Lung (tissue), 12 donors: Measurements from ENCODE around the gene AS3MT. TPM values are rescaled to one million over a fixed set of nuclear protein-coding genes. Genes with fewer than 3 reads are reported as not detected.
"Not testable (repeated sequence)": the region's sequence is repeated elsewhere in the genome, so short reads cannot be mapped to it uniquely, and the experiment has no call there.

Experiments
- ATAC-seq: fragments of 200-7000 bp; cut with Tn5 transposase; one replicate; pipeline ENCODE4 v1.9.1; 2020; ENCODE audit warnings: moderate number of reproducible peaks; ENCODE audit not compliant: insufficient read depth, low FRiP score
- DNase-seq, 3 donors: peaks; one replicate each; pipeline ENCODE4 v3.0.0-alpha.2; 2013 to 2017
- H3K27ac ChIP-seq, 2 donors: one replicate each; pipeline ENCODE4 v1.5.1; 2013; ENCODE audit warnings: mild to moderate bottlenecking in 2 of 2, moderate library complexity in 2 of 2, control low read depth in 1 of 2, inconsistent platforms in 1 of 2, low read depth in 1 of 2, low read length in 1 of 2
- H3K27me3 ChIP-seq, 3 donors: one replicate each; pipeline ENCODE4 v1.5.1; 2013; ENCODE audit warnings: low read length in 2 of 3; ENCODE audit not compliant: control insufficient read depth in 3 of 3, insufficient read depth in 3 of 3
- H3K36me3 ChIP-seq, 4 donors: one replicate each; pipeline ENCODE4 v1.5.1; 2013; ENCODE audit warnings: low read length in 4 of 4, mild to moderate bottlenecking in 1 of 4, moderate library complexity in 1 of 4; ENCODE audit not compliant: control insufficient read depth in 4 of 4, insufficient read depth in 4 of 4
- H3K4me1 ChIP-seq, 5 donors: one replicate each; pipeline ENCODE4 v1.5.1; 2013; ENCODE audit warnings: low read length in 5 of 5, mild to moderate bottlenecking in 2 of 5, moderate library complexity in 1 of 5; ENCODE audit not compliant: control insufficient read depth in 5 of 5, insufficient read depth in 5 of 5
- H3K4me3 ChIP-seq: one replicate; pipeline ENCODE4 v1.5.1; 2013; ENCODE audit warnings: mild to moderate bottlenecking, control low read depth, moderate library complexity
- H3K9ac ChIP-seq, 2 donors: one replicate each; pipeline ENCODE4 v1.5.1; 2013; ENCODE audit warnings: low read length in 2 of 2, control low read depth in 1 of 2; ENCODE audit not compliant: insufficient read depth in 1 of 2
- H3K9me3 ChIP-seq, 4 donors: one replicate each; pipeline ENCODE4 v1.5.1; 2013; ENCODE audit warnings: low read length in 3 of 4, mild to moderate bottlenecking in 1 of 4, moderate library complexity in 1 of 4; ENCODE audit not compliant: control insufficient read depth in 4 of 4, insufficient read depth in 3 of 4
- CTCF ChIP-seq: IDR thresholded peaks from 2 replicates; pipeline ENCODE4 v1.5.1; 2012; ENCODE audit warnings: mild to moderate bottlenecking; ENCODE audit errors: control extremely low read depth, extremely low read depth
- WGBS, 2 donors: extraction: QIAGEN DNeasy Blood & Tissue Kit; methylation state at CpG; one replicate each; pipeline ENCODE4 v1.1.7; 2013; 5-methylcytosine and 5-hydroxymethylcytosine counted together
- polyA plus RNA-seq, 2 donors: library from polyadenylated mRNA; stranded (reverse); fragments of 200-250 nt; gene quantifications; one replicate each; pipeline ENCODE4 v1.2.1, GENCODE V29; 2013
- total RNA-seq, 2 donors: library from RNA; depleted of rRNA in 1 of 2; stranded (reverse); fragments of >200 nt in 1 of 2; gene quantifications; one replicate each; pipeline ENCODE4 v1.2.1, GENCODE V29; 2014 to 2021
- donor health status: control.
- donor health status: control.
- donor health status: Bipolar disorder and iron deficiency.
- donor health status: healthy.
- donor health status: DM: yes; HTN: yes; CAD: no.

The AS3MT gene
- total and polyA plus RNA-seq, 4 donors: 0.86 to 5.8 (median 2.9) TPM

GRCh38 chr10:102927311-102928010 is 58.2 kb downstream of the AS3MT start:
- peaks cover 0 to 3% (median under 1%) of the 10 kb centered on the region in 4 donors for H3K36me3 ChIP-seq
- H3K4me1 ChIP-seq: peaks cover 0 to 11% (median 5%) of the 10 kb centered on the region in 5 donors
- H3K27me3 ChIP-seq: no peaks in the 10 kb centered on the region
- ATAC-seq: no peak
- DNase-seq: no peak
- no peak overlapping the region for H3K9ac ChIP-seq
- TF ChIP-seq CTCF: no peak
- H3K4me3 ChIP-seq: no peak overlapping the region
- 42 to 68% methylated on average over 12 of the region's 12 CpGs for WGBS, 2 donors
- no peak overlapping the region for H3K27ac ChIP-seq
- no peaks in the 10 kb centered on the region for H3K9me3 ChIP-seq

GRCh38 chr10:102928442-102928841 is 59.2 kb downstream of the AS3MT start:
- H3K36me3 ChIP-seq, DNase-seq, ATAC-seq, H3K27ac ChIP-seq, H3K9ac ChIP-seq, H3K4me3 ChIP-seq, H3K27me3 ChIP-seq, H3K9me3 ChIP-seq, H3K4me1 ChIP-seq: not testable (repeated sequence)
- WGBS, 2 donors: 95 to 97% methylated on average over 5 of the region's 5 CpGs

- Histone ChIP-seq H3K4me1 (no peaks in the 10 kb centered on the region), H3K9me3 (no peaks in the 10 kb centered on the region), H3K36me3 (peaks cover 0 to 3% (median under 1%) of the 10 kb centered on the region in 4 donors), H3K9ac (no peak overlapping the region), H3K27ac (no peak overlapping the region), H3K4me3 (no peak overlapping the region), H3K27me3 (no peaks in the 10 kb centered on the region)
- 92 to 96% methylated on average over 2 of the region's 2 CpGs for WGBS, 2 donors
- DNase-seq: no peak
- no peak for TF ChIP-seq CTCF
- no peak for ATAC-seq
Observed at GRCh38 chr10:102930720-102931119, 61.5 kb downstream of the AS3MT start.

- Histone ChIP-seq H3K27me3 (no peaks in the 10 kb centered on the region), H3K4me1 (no peaks in the 10 kb centered on the region), H3K9me3 (no peaks in the 10 kb centered on the region), H3K27ac (no peak overlapping the region), H3K4me3 (no peak overlapping the region), H3K36me3 (peaks cover 0 to 3% (median under 1%) of the 10 kb centered on the region in 4 donors), H3K9ac (no peak overlapping the region)
- ATAC-seq: no peak
- 81 to 85% methylated on average over 5 of the region's 5 CpGs for WGBS, 2 donors
- DNase-seq: no peak
- TF ChIP-seq CTCF: no peak
Observed at GRCh38 chr10:102931643-102932042, 62.4 kb downstream of the AS3MT start.
